GM23338 (cell line): ENCODE data around the gene HCN2. TPM values are rescaled to one million over a fixed set of nuclear protein-coding genes. Genes with fewer than 3 reads are reported as not detected.

Source experiments
- ATAC-seq: fragments of 200-7000 bp; cut with Tn5 transposase; 3 replicates; pipeline ENCODE4 v1.9.1; 2020
- DNase-seq: peaks from one replicate; pipeline ENCODE4 v3.0.0-alpha.2; 2015; ENCODE audit warnings: low spot score
- H2AFZ ChIP-seq: fragments of 200-600 bp; sonication (generic); 2 replicates; pipeline ENCODE4 v1.8.0; 2016; ENCODE audit warnings: antibody characterized with exemption, mild to moderate bottlenecking, moderate library complexity
- H3F3A ChIP-seq: fragments of 200-600 bp; sonication (generic); replicated peaks from 2 replicates; pipeline ENCODE4 v1.8.0; 2017; ENCODE audit warnings: antibody characterized with exemption, mixed run types, low read depth
- H3K27ac ChIP-seq: fragments of 200-600 bp; sonication (generic); 2 replicates; pipeline ENCODE4 v1.6.1; 2016; ENCODE audit warnings: low read depth
- H3K27me3 ChIP-seq: fragments of 200-600 bp; sonication (generic); 2 replicates; pipeline ENCODE4 v1.8.0; 2016; ENCODE audit warnings: mild to moderate bottlenecking, mixed run types, moderate library complexity; ENCODE audit not compliant: insufficient read depth
- H3K36me3 ChIP-seq: fragments of 200-600 bp; sonication (generic); 2 replicates; pipeline ENCODE4 v1.8.0; 2016; ENCODE audit warnings: mild to moderate bottlenecking; ENCODE audit not compliant: insufficient read depth
- H3K4me1 ChIP-seq: fragments of 200-600 bp; sonication (generic); 2 replicates; pipeline ENCODE4 v1.8.0; 2016; ENCODE audit warnings: mild to moderate bottlenecking, moderate library complexity; ENCODE audit not compliant: insufficient read depth
- H3K4me2 ChIP-seq: fragments of 200-600 bp; sonication (generic); 2 replicates; pipeline ENCODE4 v1.7.1; 2017; ENCODE audit warnings: mixed run types
- H3K4me3 ChIP-seq: fragments of 200-600 bp; sonication (generic); 2 replicates; pipeline ENCODE4 v1.6.1; 2016; ENCODE audit warnings: mixed run types
- H3K79me2 ChIP-seq: fragments of 200-600 bp; sonication (generic); replicated peaks from 2 replicates; pipeline ENCODE4 v1.8.0; 2017; ENCODE audit warnings: mild to moderate bottlenecking; ENCODE audit not compliant: insufficient read depth
- H3K9me2 ChIP-seq: fragments of 200-600 bp; sonication (generic); 2 replicates; pipeline ENCODE4 v1.8.0; 2017; ENCODE audit not compliant: insufficient read depth
- H4K20me1 ChIP-seq: fragments of 200-600 bp; sonication (generic); replicated peaks from 2 replicates; pipeline ENCODE4 v1.8.0; 2017; ENCODE audit warnings: mild to moderate bottlenecking; ENCODE audit not compliant: insufficient read depth
- H3K27ac Mint-ChIP-seq: 2 replicates; pipeline ENCODE4 v1.8.0; 2020; ENCODE audit warnings: inconsistent platforms, mild to moderate bottlenecking, moderate library complexity, mixed read lengths
- H3K27me3 Mint-ChIP-seq: 3 replicates; pipeline ENCODE4 v1.8.0; 2022; ENCODE audit warnings: low read depth, mild to moderate bottlenecking, moderate library complexity, mixed read lengths, inconsistent platforms; ENCODE audit not compliant: insufficient read depth, poor library complexity
- H3K36me3 Mint-ChIP-seq: 3 replicates; pipeline ENCODE4 v1.8.0; 2021; ENCODE audit warnings: low read depth, mild to moderate bottlenecking, inconsistent platforms, moderate library complexity, mixed read lengths
- H3K4me1 Mint-ChIP-seq: 3 replicates; pipeline ENCODE4 v1.8.0; 2020; ENCODE audit warnings: mild to moderate bottlenecking, inconsistent platforms, mixed read lengths
- H3K4me3 Mint-ChIP-seq: 3 replicates; pipeline ENCODE4 v1.8.0; 2021; ENCODE audit warnings: moderate library complexity, mild to moderate bottlenecking, inconsistent platforms, mixed read lengths
- H3K9me3 Mint-ChIP-seq: 3 replicates; pipeline ENCODE4 v1.8.0; 2020; ENCODE audit warnings: moderate library complexity, mild to moderate bottlenecking, inconsistent platforms, mixed read lengths
- CREB1 ChIP-seq: fragments of 250-450 bp; sonication (Bioruptor Pico); IDR thresholded peaks from 2 replicates; pipeline ENCODE4 v1.5.0; 2020; ENCODE audit warnings: low read depth, mild to moderate bottlenecking, moderate library complexity
- CTCF ChIP-seq, 2 experiments: fragments of 200-600 bp in 1 of 2; sonication (generic) in 1 of 2; conservative IDR thresholded peaks; 2 replicates each; pipeline versions ENCODE4 v1.5.1 to v1.6.1; 2016 to 2017; ENCODE audit warnings: antibody characterized with exemption in 2 of 2, low read depth in 2 of 2, mild to moderate bottlenecking in 2 of 2, moderate library complexity in 1 of 2
- JUNB ChIP-seq: IDR thresholded peaks from one replicate; pipeline ENCODE4 v1.6.1; 2016; ENCODE audit warnings: antibody characterized with exemption; ENCODE audit not compliant: unreplicated experiment
- NANOG ChIP-seq: IDR thresholded peaks from 2 replicates; pipeline ENCODE4 v1.6.1; 2016; ENCODE audit warnings: antibody characterized with exemption, borderline replicate concordance
- POLR2AphosphoS5 ChIP-seq: IDR thresholded peaks from 2 replicates; pipeline ENCODE4 v1.6.1; 2016; ENCODE audit warnings: antibody characterized with exemption, low read depth
- REST ChIP-seq: IDR thresholded peaks from one replicate; pipeline ENCODE4 v1.6.1; 2018; ENCODE audit warnings: antibody characterized with exemption; ENCODE audit not compliant: unreplicated experiment
- STAT1 ChIP-seq: IDR thresholded peaks from one replicate; pipeline ENCODE4 v1.6.1; 2016; ENCODE audit warnings: antibody characterized with exemption; ENCODE audit not compliant: unreplicated experiment
- ZNF331 ChIP-seq: fragments of 250-450 bp; sonication (Bioruptor Pico); IDR thresholded peaks from 2 replicates; pipeline ENCODE4 v1.5.0; 2020; ENCODE audit warnings: low read depth, mild to moderate bottlenecking, moderate library complexity
- ZNF462 ChIP-seq: fragments of 250-450 bp; sonication (Bioruptor Pico); IDR thresholded peaks from 2 replicates; pipeline ENCODE4 v1.5.0; 2020; ENCODE audit warnings: mild to moderate bottlenecking, moderate library complexity
- polyA plus RNA-seq: library from polyadenylated mRNA; unstranded; fragments of >200 nt; fragmentation: Nextera tagmentation; extraction: Ambion mirVana; gene quantifications from 2 replicates; pipeline ENCODE4 v1.2.1, GENCODE V29; 2016
- total RNA-seq: library from RNA; depleted of rRNA; stranded (reverse); fragments of >200 nt; shearing (Covaris generic); gene quantifications from 2 replicates; pipeline ENCODE4 v1.2.3, GENCODE V29; 2014
- TF ChIP-seq, protein P1 (sequence below): IDR thresholded peaks from 2 replicates; pipeline ENCODE4 v1.6.1; 2016; ENCODE audit warnings: antibody characterized with exemption

Gene HCN2
- total and polyA plus RNA-seq, 2 experiments from 2014 or later, result 0.06 to 2.9 TPM

- TF ChIP-seq REST, result no peak
- TF ChIP-seq CREB1 (CRISPR knock-in tag), result no peak
- no peak for TF ChIP-seq NANOG
- no peak for TF ChIP-seq ZNF331 (CRISPR knock-in tag)
- TF ChIP-seq CTCF (conservative IDR thresholded peaks at IDR 0.05; ENCODE audit: low read depth in 2 of 2), result no peak
Observed at GRCh38 chr19:575527-576506, 13.9 kb upstream of the HCN2 start (continued).

- H2AFZ ChIP-seq, result no peak overlapping the region
- Mint-ChIP-seq H3K27ac (no peak overlapping the region), H3K4me1 (peaks cover 19% of the 10 kb centered on the region), H3K4me3 (no peak overlapping the region; the same call in 2 of the 3 replicates), H3K27me3 (peaks cover 21% of the 10 kb centered on the region), H3K36me3 (peaks cover 30% of the 10 kb centered on the region), H3K9me3 (no peaks in the 10 kb centered on the region; the same call in 2 of the 3 replicates)
- 0 out of 2 replicates have a peak overlapping the region, but pooled peaks have one; percentile 69 for H3K27ac ChIP-seq
- H4K20me1 ChIP-seq, result peaks cover 55% of the 10 kb centered on the region
- peaks cover 18% of the 10 kb centered on the region for H3K4me1 ChIP-seq
- H3K4me3 ChIP-seq, result no peak overlapping the region
- ATAC-seq (no peak), DNase-seq (no peak)
- peaks cover 79% of the 10 kb centered on the region for H3K79me2 ChIP-seq
- no peaks in the 10 kb centered on the region for H3K9me2 ChIP-seq
- no peak overlapping the region for H3K4me2 ChIP-seq
- H3K36me3 ChIP-seq, result no peaks in the 10 kb centered on the region; the same call in 1 of the 2 replicates
- no peaks in the 10 kb centered on the region for H3K27me3 ChIP-seq
- H3F3A ChIP-seq, result 0 out of 2 replicates have a peak, but pooled peaks cover 10% of the 10 kb centered on the region
- no peak for TF ChIP-seq POLR2AphosphoS5
- TF ChIP-seq, protein P1, sequence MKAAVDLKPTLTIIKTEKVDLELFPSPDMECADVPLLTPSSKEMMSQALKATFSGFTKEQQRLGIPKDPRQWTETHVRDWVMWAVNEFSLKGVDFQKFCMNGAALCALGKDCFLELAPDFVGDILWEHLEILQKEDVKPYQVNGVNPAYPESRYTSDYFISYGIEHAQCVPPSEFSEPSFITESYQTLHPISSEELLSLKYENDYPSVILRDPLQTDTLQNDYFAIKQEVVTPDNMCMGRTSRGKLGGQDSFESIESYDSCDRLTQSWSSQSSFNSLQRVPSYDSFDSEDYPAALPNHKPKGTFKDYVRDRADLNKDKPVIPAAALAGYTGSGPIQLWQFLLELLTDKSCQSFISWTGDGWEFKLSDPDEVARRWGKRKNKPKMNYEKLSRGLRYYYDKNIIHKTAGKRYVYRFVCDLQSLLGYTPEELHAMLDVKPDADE, result no peak
- no peak for TF ChIP-seq STAT1
- TF ChIP-seq JUNB, result no peak
- TF ChIP-seq ZNF462 (CRISPR knock-in tag), result no peak
- TF ChIP-seq ZNF331 (CRISPR knock-in tag), result no peak
Observed at GRCh38 chr19:576768-577438, 12.8 kb upstream of the HCN2 start.
